ENCODE measurements around the gene PIGU.
"Not testable (repeated sequence)": the region's sequence is repeated elsewhere in the genome, so short reads cannot be mapped to it uniquely, and the experiment has no call there.

PIGU gene, protein sequence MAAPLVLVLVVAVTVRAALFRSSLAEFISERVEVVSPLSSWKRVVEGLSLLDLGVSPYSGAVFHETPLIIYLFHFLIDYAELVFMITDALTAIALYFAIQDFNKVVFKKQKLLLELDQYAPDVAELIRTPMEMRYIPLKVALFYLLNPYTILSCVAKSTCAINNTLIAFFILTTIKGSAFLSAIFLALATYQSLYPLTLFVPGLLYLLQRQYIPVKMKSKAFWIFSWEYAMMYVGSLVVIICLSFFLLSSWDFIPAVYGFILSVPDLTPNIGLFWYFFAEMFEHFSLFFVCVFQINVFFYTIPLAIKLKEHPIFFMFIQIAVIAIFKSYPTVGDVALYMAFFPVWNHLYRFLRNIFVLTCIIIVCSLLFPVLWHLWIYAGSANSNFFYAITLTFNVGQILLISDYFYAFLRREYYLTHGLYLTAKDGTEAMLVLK

DNA sequence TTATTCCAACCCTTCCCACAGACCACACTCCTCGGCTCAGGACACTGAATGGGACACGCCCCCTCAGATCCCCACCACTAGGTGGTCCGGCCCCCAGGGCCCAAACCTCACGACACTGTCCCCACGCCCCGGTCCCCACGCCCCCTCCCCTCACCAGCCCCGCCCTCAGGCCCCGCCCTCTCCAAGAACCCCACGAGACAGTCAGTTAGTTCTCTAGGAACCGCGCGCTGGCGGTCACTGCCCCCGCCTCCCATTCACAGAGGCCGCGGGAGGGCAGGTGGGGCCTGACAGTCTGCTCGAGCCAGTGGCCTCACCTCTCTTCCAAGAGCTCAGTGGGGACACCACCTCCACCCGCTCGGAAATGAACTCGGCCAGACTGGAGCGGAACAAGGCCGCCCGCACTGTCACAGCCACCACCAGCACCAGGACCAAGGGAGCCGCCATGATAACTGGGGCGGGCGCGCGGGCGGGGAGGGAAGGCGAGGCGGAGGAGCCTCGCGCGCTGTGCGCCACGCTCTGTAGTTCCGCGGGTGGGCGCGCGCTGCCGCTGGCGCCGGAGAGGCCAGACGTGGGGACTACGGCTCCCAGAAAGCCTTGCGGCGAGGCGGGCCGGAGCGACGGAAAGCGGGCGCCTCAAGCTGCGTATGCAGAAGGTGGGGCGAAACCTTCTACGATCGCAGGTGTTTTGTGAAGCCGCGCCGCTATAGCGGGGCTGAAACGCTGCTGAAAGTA, at the start of gene PIGU:
Gene PIGU, minus strand, starts transcription at position 451 of the 732 bp plus-strand sequence. Its CDS starts 7 bp downstream, at position 444.
- Histone ChIP-seq H3K27me3 (ENCODE audit: control insufficient read depth in 2 of 2, insufficient read depth in 2 of 2, low read length in 2 of 2) (no peaks in the 10 kb centered on the region), H3K4me1 (ENCODE audit: control insufficient read depth in 2 of 2, insufficient read depth in 2 of 2, low read length in 2 of 2) (peaks cover 3 to 11% of the 10 kb centered on the region in 2 donors), H3K9me3 (ENCODE audit: control insufficient read depth in 2 of 2, low read length in 2 of 2) (no peaks in the 10 kb centered on the region), H3K9ac (ENCODE audit: low read depth in 1 of 2, low read length in 2 of 2) (peak within 1 kb of the TSS; percentile 75 to 77), H3K27ac (ENCODE audit: low read depth in 2 of 2, low read length in 2 of 2) (peak within 1 kb of the TSS; percentile 80 to 84), H3K4me3 (ENCODE audit: low read length in 2 of 2) (peak within 1 kb of the TSS; percentile 84 to 93), H3K36me3 (ENCODE audit: control insufficient read depth in 2 of 2, insufficient read depth in 2 of 2, low read length in 2 of 2) (no peaks in the 10 kb centered on the region)

DNA sequence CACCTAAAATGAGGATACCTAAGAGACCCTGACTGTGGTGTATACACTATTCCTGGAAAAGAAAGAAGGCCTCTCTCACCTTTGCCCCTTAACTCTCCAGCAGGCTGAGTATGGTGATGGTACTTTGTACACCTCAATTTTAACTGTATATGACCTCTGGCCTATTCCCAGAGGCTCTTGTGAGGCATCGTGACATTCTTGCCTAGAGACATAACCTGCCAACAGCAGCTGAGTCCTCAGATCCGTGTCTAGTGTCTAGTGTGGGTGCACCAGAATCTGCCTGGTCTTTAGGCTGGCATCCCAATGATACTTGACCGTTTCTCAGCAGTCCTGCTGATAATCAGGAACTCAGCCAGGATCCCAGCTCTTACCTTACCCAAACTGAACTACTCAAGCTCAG, 47.3 kb upstream of the PIGU start:
- H3K27ac ChIP-seq (ENCODE audit: low read depth in 2 of 2, low read length in 2 of 2): no peak overlapping the region
- no peaks in the 10 kb centered on the region for H3K9me3 ChIP-seq (ENCODE audit: control insufficient read depth in 2 of 2, low read length in 2 of 2)
- H3K27me3 ChIP-seq (ENCODE audit: control insufficient read depth in 2 of 2, insufficient read depth in 2 of 2, low read length in 2 of 2): no peaks in the 10 kb centered on the region
- no peak overlapping the region for H3K4me3 ChIP-seq (ENCODE audit: low read length in 2 of 2)
- H3K9ac ChIP-seq (ENCODE audit: low read depth in 1 of 2, low read length in 2 of 2): no peak overlapping the region
- H3K4me1 ChIP-seq (ENCODE audit: control insufficient read depth in 2 of 2, insufficient read depth in 2 of 2, low read length in 2 of 2): no peaks in the 10 kb centered on the region
- H3K36me3 ChIP-seq (ENCODE audit: control insufficient read depth in 2 of 2, insufficient read depth in 2 of 2, low read length in 2 of 2): peaks cover 38 to 45% of the 10 kb centered on the region in 2 donors

DNA sequence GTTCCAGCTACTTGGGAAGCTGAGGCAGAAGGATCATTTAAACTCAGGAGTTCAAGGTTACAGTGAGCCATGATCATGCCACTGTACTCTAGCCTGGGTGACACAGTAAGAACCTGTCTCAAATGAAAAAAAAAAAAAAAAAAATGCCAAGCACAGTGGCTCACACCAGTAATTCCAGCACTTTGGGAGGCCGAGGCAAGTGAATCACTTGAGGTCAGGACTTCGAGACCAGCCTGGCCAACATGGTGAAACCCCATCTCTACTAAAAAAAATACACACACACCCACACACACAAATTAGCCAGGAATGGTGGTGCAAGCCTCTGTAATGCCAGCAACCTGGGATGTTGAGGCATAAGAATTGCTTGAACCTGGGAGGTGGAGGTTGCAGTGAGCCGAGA, 45.7 kb upstream of the PIGU start:
- H3K4me3 ChIP-seq (ENCODE audit: low read length in 2 of 2); H3K9ac ChIP-seq (ENCODE audit: low read depth in 1 of 2, low read length in 2 of 2); H3K9me3 ChIP-seq (ENCODE audit: control insufficient read depth in 2 of 2, low read length in 2 of 2); H3K27ac ChIP-seq (ENCODE audit: low read depth in 2 of 2, low read length in 2 of 2); H3K4me1 ChIP-seq (ENCODE audit: control insufficient read depth in 2 of 2, insufficient read depth in 2 of 2, low read length in 2 of 2); H3K27me3 ChIP-seq (ENCODE audit: control insufficient read depth in 2 of 2, insufficient read depth in 2 of 2, low read length in 2 of 2): not testable (repeated sequence)
- peaks cover 38 to 45% of the 10 kb centered on the region in 2 donors for H3K36me3 ChIP-seq (ENCODE audit: control insufficient read depth in 2 of 2, insufficient read depth in 2 of 2, low read length in 2 of 2)

DNA sequence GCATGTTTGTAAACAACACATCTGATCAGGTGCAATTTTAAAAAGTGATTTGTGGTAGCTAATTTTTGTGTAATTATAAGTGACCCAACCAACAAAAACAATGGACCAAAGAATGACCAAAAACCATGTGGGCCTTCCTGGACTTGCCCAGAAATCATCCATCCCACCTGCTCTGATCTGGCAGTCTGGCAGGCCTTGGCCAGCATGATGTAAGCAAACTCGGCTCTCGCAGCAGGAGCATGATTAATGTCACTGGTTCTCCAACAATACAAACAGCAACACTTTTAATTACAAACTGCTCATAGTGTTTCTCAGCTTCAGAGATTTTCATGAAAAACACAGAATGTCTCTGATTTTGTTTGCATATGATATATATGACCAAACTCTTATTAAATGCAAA, 43.4 kb upstream of the PIGU start:
- H3K9me3 ChIP-seq (ENCODE audit: control insufficient read depth in 2 of 2, low read length in 2 of 2): no peaks in the 10 kb centered on the region
- no peaks in the 10 kb centered on the region for H3K27me3 ChIP-seq (ENCODE audit: control insufficient read depth in 2 of 2, insufficient read depth in 2 of 2, low read length in 2 of 2)
- peaks cover 21 to 26% of the 10 kb centered on the region in 2 donors for H3K36me3 ChIP-seq (ENCODE audit: control insufficient read depth in 2 of 2, insufficient read depth in 2 of 2, low read length in 2 of 2)
- H3K4me1 ChIP-seq (ENCODE audit: control insufficient read depth in 2 of 2, insufficient read depth in 2 of 2, low read length in 2 of 2): no peaks in the 10 kb centered on the region
- no peak overlapping the region for H3K4me3 ChIP-seq (ENCODE audit: low read length in 2 of 2)
- H3K9ac ChIP-seq (ENCODE audit: low read depth in 1 of 2, low read length in 2 of 2): no peak overlapping the region
- H3K27ac ChIP-seq (ENCODE audit: low read depth in 2 of 2, low read length in 2 of 2): no peak overlapping the region

DNA sequence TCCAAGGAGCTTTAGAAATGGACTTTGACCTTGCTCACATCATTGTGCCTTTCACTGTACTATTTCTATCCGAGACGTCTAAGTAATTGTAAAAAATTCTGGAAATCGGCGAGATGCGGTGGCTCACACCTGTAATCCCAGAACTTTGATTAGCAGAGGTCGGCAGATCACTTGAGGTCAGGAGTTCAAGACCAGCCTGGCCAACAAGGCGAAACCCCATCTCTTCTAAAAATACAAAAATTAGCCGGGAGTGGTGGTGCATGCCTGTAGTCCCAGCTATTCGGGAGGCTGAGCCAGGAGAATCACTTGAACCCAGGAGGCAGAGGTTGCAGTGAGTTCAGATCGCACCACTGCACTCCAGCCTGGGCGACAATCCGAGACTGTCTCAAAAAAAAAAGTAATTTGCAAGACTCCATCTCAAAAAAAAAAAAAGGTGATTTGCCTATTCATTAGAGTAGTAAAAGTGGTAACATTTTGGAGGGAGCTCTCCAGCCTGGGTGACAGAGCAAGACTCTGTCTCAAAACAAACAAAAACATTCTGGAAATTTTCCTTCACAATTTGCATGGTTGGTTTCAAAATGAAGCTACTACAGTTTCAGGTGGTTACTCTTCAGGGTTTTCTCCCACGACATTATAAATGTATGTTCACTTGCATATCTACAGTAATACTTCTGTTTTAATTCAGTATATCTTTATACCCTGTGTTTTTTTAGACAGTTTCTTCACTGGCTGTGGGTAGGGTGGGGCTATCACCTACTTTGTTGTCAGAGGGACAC, 42.5 kb upstream of the PIGU start:
- not testable (repeated sequence) for H3K4me3 ChIP-seq (ENCODE audit: low read length in 2 of 2); H3K4me1 ChIP-seq (ENCODE audit: control insufficient read depth in 2 of 2, insufficient read depth in 2 of 2, low read length in 2 of 2); H3K9me3 ChIP-seq (ENCODE audit: control insufficient read depth in 2 of 2, low read length in 2 of 2); H3K27ac ChIP-seq (ENCODE audit: low read depth in 2 of 2, low read length in 2 of 2); H3K9ac ChIP-seq (ENCODE audit: low read depth in 1 of 2, low read length in 2 of 2); H3K27me3 ChIP-seq (ENCODE audit: control insufficient read depth in 2 of 2, insufficient read depth in 2 of 2, low read length in 2 of 2)
- H3K36me3 ChIP-seq (ENCODE audit: control insufficient read depth in 2 of 2, insufficient read depth in 2 of 2, low read length in 2 of 2): peaks cover 23 to 28% of the 10 kb centered on the region in 2 donors

DNA sequence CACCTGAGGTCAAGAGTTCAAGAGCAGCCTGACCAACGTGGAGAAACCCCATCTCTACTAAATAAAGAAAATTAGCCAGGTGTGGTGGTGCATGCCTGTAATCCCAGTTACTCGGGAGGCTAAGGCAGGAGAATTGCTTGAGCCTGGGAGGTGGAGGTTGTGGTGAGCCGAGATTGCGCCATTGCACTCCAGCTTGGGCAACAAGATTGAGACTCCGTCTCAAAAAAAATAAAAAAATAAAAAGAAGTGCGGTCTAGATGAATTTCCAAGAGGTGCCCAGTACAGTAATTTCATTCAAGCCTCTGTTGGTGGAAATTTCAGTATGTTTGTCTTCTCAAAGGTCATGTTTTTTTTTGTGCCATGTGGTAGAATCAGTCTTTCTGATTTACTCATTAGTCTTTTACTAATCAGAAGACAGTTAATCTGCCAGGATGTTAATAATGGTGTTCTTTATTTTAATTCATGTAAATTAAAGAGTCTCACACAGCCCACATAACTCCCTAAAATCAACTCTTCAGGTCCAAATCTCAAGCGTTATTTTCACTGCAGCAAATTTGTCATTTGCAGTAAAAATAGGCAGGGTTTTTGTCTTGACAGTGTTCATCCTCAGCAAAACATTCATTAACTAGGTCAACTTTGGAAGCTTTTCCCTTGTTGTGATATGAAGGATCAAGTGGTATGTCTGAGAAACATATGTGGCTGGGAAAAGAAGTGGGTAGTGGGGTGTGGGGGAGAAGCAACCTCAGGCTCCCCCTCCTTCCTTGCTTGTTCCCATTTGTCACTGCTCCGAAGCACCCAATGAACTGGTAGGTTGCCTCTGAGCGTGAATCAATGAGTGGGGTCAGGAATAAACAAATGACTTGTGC, 40.6 kb upstream of the PIGU start:
- Histone ChIP-seq H3K36me3 (ENCODE audit: control insufficient read depth in 2 of 2, insufficient read depth in 2 of 2, low read length in 2 of 2) (peaks cover 30 to 31% of the 10 kb centered on the region in 2 donors), H3K27me3 (ENCODE audit: control insufficient read depth in 2 of 2, insufficient read depth in 2 of 2, low read length in 2 of 2) (no peaks in the 10 kb centered on the region), H3K27ac (ENCODE audit: low read depth in 2 of 2, low read length in 2 of 2) (no peak overlapping the region), H3K4me1 (ENCODE audit: control insufficient read depth in 2 of 2, insufficient read depth in 2 of 2, low read length in 2 of 2) (no peaks in the 10 kb centered on the region), H3K9me3 (ENCODE audit: control insufficient read depth in 2 of 2, low read length in 2 of 2) (no peaks in the 10 kb centered on the region), H3K4me3 (ENCODE audit: low read length in 2 of 2) (no peak overlapping the region), H3K9ac (ENCODE audit: low read depth in 1 of 2, low read length in 2 of 2) (no peak overlapping the region)

DNA sequence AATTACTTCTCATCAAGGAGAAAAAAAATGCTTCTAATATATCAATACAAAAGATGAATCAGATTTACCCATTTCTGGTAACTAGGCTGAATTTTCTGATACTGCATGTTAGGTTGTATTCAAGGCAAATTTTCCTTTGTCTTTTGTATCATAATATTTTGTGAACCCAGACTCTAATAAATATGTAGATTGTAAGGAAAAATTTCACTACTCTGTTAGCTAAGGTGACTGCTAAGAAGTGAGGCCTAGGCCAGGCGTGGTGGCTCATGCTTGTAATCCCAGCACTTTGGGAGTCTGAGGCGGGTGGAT, 40.0 kb upstream of the PIGU start:
- H3K27me3 ChIP-seq (ENCODE audit: control insufficient read depth in 2 of 2, insufficient read depth in 2 of 2, low read length in 2 of 2): no peaks in the 10 kb centered on the region
- H3K9me3 ChIP-seq (ENCODE audit: control insufficient read depth in 2 of 2, low read length in 2 of 2): no peaks in the 10 kb centered on the region
- no peak overlapping the region for H3K27ac ChIP-seq (ENCODE audit: low read depth in 2 of 2, low read length in 2 of 2)
- peaks cover 31 to 34% of the 10 kb centered on the region in 2 donors for H3K36me3 ChIP-seq (ENCODE audit: control insufficient read depth in 2 of 2, insufficient read depth in 2 of 2, low read length in 2 of 2)
- no peak overlapping the region for H3K9ac ChIP-seq (ENCODE audit: low read depth in 1 of 2, low read length in 2 of 2)
- H3K4me3 ChIP-seq (ENCODE audit: low read length in 2 of 2): no peak overlapping the region
- no peaks in the 10 kb centered on the region for H3K4me1 ChIP-seq (ENCODE audit: control insufficient read depth in 2 of 2, insufficient read depth in 2 of 2, low read length in 2 of 2)

DNA sequence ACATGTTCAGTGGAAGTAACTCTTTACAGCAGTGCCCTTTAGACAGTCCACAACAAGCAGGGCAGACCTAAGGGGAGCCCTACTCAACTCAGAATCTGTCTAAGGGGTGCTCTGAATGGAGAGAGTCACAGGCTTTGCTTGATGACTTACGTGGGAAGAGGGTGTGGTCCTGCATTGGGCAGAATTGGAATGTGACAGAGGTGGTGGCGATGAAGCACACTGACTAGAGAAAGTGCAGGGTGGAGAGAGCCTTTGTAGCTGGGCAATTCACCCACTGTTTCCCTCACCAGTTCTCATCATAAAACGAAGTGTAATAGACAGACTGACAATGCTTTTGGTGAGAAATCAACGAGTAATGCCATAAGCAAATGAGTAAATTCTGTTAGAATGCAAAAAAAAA, 38.5 kb upstream of the PIGU start:
- peaks cover 2 to 5% of the 10 kb centered on the region in 2 donors for H3K4me1 ChIP-seq (ENCODE audit: control insufficient read depth in 2 of 2, insufficient read depth in 2 of 2, low read length in 2 of 2)
- peaks cover 29 to 41% of the 10 kb centered on the region in 2 donors for H3K36me3 ChIP-seq (ENCODE audit: control insufficient read depth in 2 of 2, insufficient read depth in 2 of 2, low read length in 2 of 2)
- no peak overlapping the region for H3K27ac ChIP-seq (ENCODE audit: low read depth in 2 of 2, low read length in 2 of 2)
- no peaks in the 10 kb centered on the region for H3K27me3 ChIP-seq (ENCODE audit: control insufficient read depth in 2 of 2, insufficient read depth in 2 of 2, low read length in 2 of 2)
- H3K9ac ChIP-seq (ENCODE audit: low read depth in 1 of 2, low read length in 2 of 2): no peak overlapping the region
- no peaks in the 10 kb centered on the region for H3K9me3 ChIP-seq (ENCODE audit: control insufficient read depth in 2 of 2, low read length in 2 of 2)
- no peak overlapping the region for H3K4me3 ChIP-seq (ENCODE audit: low read length in 2 of 2)

DNA sequence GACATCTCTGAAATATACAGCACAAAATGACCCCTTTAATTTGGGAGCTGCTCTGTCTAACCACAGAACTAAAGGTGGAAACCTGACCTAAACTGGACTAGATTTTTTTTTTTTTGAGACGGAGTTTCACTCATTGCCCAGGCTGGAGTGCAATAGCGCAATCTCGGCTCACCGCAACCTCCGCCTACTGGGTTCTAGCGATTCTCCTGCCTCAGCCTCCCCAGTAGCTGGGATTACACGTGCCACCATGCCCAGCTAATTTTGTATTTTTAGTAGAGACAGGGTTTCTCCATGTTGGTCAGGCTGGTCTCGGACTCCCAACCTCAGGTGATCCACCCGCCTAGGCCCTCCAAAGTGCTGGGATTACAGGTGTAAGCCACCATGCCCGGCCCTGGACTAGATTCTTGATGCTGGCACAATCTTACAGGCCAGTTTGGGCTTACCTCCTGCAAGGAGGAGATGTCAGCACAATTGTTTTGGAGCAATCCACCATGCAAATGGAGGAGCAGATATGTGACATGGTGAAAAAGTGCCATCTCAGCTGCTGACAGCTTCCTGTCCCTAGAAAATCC, 37.1 kb upstream of the PIGU start:
- not testable (repeated sequence) for H3K27me3 ChIP-seq (ENCODE audit: control insufficient read depth in 2 of 2, insufficient read depth in 2 of 2, low read length in 2 of 2); H3K9me3 ChIP-seq (ENCODE audit: control insufficient read depth in 2 of 2, low read length in 2 of 2); H3K27ac ChIP-seq (ENCODE audit: low read depth in 2 of 2, low read length in 2 of 2); H3K4me1 ChIP-seq (ENCODE audit: control insufficient read depth in 2 of 2, insufficient read depth in 2 of 2, low read length in 2 of 2); H3K9ac ChIP-seq (ENCODE audit: low read depth in 1 of 2, low read length in 2 of 2); H3K4me3 ChIP-seq (ENCODE audit: low read length in 2 of 2)
- H3K36me3 ChIP-seq (ENCODE audit: control insufficient read depth in 2 of 2, insufficient read depth in 2 of 2, low read length in 2 of 2): peaks cover 29 to 38% of the 10 kb centered on the region in 2 donors

All from mucosa of rectum (tissue), 2 donors.